ENCODE data around the gene MRPL52. TPM values are rescaled to one million over a fixed set of nuclear protein-coding genes. Genes with fewer than 3 reads are reported as not detected.

The MRPL52 gene
- total and polyA plus RNA-seq, 2 of the 13 experiments (the other 11 are each of a cell fraction or from before 2014, with no cell fraction given), result 118 to 329 TPM

- peak; percentile 83; the same call in 1 of the 2 replicates for TF ChIP-seq PRDM10 (CRISPR knock-in tag; IDR thresholded peaks at IDR 0.05; ENCODE audit: low read depth)
- no peak for TF ChIP-seq ZFP36 (IDR thresholded peaks at IDR 0.05; ENCODE audit: borderline replicate concordance, low read depth, low read length, partially characterized antibody)
- no peak for TF ChIP-seq ISX (CRISPR knock-in tag; conservative IDR thresholded peaks at IDR 0.05)
- TF ChIP-seq NFIB (CRISPR knock-in tag; IDR thresholded peaks at IDR 0.05; ENCODE audit: borderline replicate concordance), result no peak
- TF ChIP-seq LBX2 (CRISPR knock-in tag; IDR thresholded peaks at IDR 0.05; ENCODE audit: borderline replicate concordance), result no peak
- no peak for TF ChIP-seq ZNF749 (CRISPR knock-in tag; IDR thresholded peaks at IDR 0.05; ENCODE audit: borderline replicate concordance)
- TF ChIP-seq ZNF34 (CRISPR knock-in tag; IDR thresholded peaks at IDR 0.05; ENCODE audit: borderline replicate concordance), result no peak
- peak; percentile 74; the same call in 1 of the 2 replicates for TF ChIP-seq MIXL1 (CRISPR knock-in tag; IDR thresholded peaks at IDR 0.05)
- TF ChIP-seq ZNF550 (CRISPR knock-in tag; IDR thresholded peaks at IDR 0.05; ENCODE audit: borderline replicate concordance), result no peak
- TF ChIP-seq FOXO4 (CRISPR knock-in tag; conservative IDR thresholded peaks at IDR 0.05), result no peak
- TF ChIP-seq PRPF4 (IDR thresholded peaks at IDR 0.05; ENCODE audit: low read depth, low read length, poor library complexity, severe bottlenecking), result no peak
- TF ChIP-seq ZNF337 (CRISPR knock-in tag; IDR thresholded peaks at IDR 0.05; ENCODE audit: borderline replicate concordance, low read depth), result no peak
- TF ChIP-seq TEAD2 (CRISPR knock-in tag; IDR thresholded peaks at IDR 0.05), result no peak
- TF ChIP-seq ZNF704 (CRISPR knock-in tag; IDR thresholded peaks at IDR 0.05; ENCODE audit: borderline replicate concordance), result no peak
- TF ChIP-seq AKAP8 (CRISPR knock-in tag; IDR thresholded peaks at IDR 0.05), result no peak
- no peak for TF ChIP-seq HIC2 (CRISPR knock-in tag; IDR thresholded peaks at IDR 0.05; ENCODE audit: low read depth)
- TF ChIP-seq ATAD3A (CRISPR knock-in tag; IDR thresholded peaks at IDR 0.05), result no peak
- no peak for TF ChIP-seq ZNF367 (CRISPR knock-in tag; IDR thresholded peaks at IDR 0.05; ENCODE audit: borderline replicate concordance)
- TF ChIP-seq ZNF766 (CRISPR knock-in tag; IDR thresholded peaks at IDR 0.05; ENCODE audit: borderline replicate concordance), result peak; percentile 40; the same call in 1 of the 2 replicates
- no peak for TF ChIP-seq TMF1 (CRISPR knock-in tag; IDR thresholded peaks at IDR 0.05; ENCODE audit: low read depth)
These were observed 25.5 kb downstream of the MRPL52 start (continued) for GRCh38 chr14:22854963-22855724.

Measured in HepG2 (cell line).